NCI-H2081 treated with DMSO at 0.1 percent for 48 hours (cell line): ENCODE data around the gene FCMR.

ENCODE experiments used
- DNase-seq: peaks from one replicate; lab custom pipeline; 2025; lab: John Stamatoyannopoulos, UW

FCMR gene

GRCh38 chr1:206899717-206900116 is 22.0 kb downstream of the FCMR start:
- DNase-seq, result no peak

GRCh38 chr1:206898915-206899431 is 22.8 kb downstream of the FCMR start:
- DNase-seq, result no peak

GRCh38 chr1:206898089-206898914 is 23.4 kb downstream of the FCMR start:
- no peak for DNase-seq

GRCh38 chr1:206897175-206897574 is 24.6 kb downstream of the FCMR start, which contains the start of gene IL24:
Gene IL24, plus strand, starts transcription at chr1:206897443. Its CDS starts 390 bp downstream, at chr1:206897833.
- DNase-seq, result no peak

- no peak for DNase-seq
These were observed 25.5 kb downstream of the FCMR start for GRCh38 chr1:206896261-206896660.

- no peak for DNase-seq
These were observed 25.9 kb downstream of the FCMR start for GRCh38 chr1:206895837-206896242.

GRCh38 chr1:206895325-206895724 is 26.4 kb downstream of the FCMR start:
- DNase-seq, result no peak

GRCh38 chr1:206893380-206893779 is 28.4 kb downstream of the FCMR start:
- DNase-seq, result no peak

- no peak for DNase-seq
These were observed 29.3 kb downstream of the FCMR start for GRCh38 chr1:206892351-206892984.

GRCh38 chr1:206891412-206891811 is 30.3 kb downstream of the FCMR start:
- DNase-seq, result no peak

GRCh38 chr1:206890125-206891060 is 31.3 kb downstream of the FCMR start:
- no peak for DNase-seq

GRCh38 chr1:206887701-206888100 is 34.0 kb downstream of the FCMR start:
- DNase-seq, result no peak

- DNase-seq, result no peak
These were observed 34.9 kb downstream of the FCMR start for GRCh38 chr1:206886831-206887230.

- DNase-seq, result no peak
These were observed 36.2 kb downstream of the FCMR start for GRCh38 chr1:206885341-206886060.

- DNase-seq, result no peak
These were observed 37.9 kb downstream of the FCMR start for GRCh38 chr1:206883876-206884275.

- DNase-seq, result no peak
These were observed 38.6 kb downstream of the FCMR start for GRCh38 chr1:206883160-206883559.

- DNase-seq, result no peak
These were observed 39.2 kb downstream of the FCMR start for GRCh38 chr1:206882555-206882954.

GRCh38 chr1:206880314-206880713 is 41.4 kb downstream of the FCMR start:
- DNase-seq, result no peak

GRCh38 chr1:206878456-206878855 is 43.3 kb downstream of the FCMR start:
- no peak for DNase-seq

- no peak for DNase-seq
These were observed 45.9 kb downstream of the FCMR start for GRCh38 chr1:206875752-206876377.

GRCh38 chr1:206873603-206874188 is 48.0 kb downstream of the FCMR start:
- no peak for DNase-seq
